OCI-LY1 (cell line): ENCODE results near the gene ABRAXAS1.

Source experiments
- CTCF ChIP-seq: fragments of 200-600 bp; sonication (generic), shearing (Covaris generic); IDR thresholded peaks from 2 replicates; pipeline ENCODE4 v1.5.1; 2017; ENCODE audit warnings: mild to moderate bottlenecking, antibody characterized with exemption, low read length, moderate library complexity, mixed read lengths
- EZH2 ChIP-seq: fragments of 200-600 bp; sonication (generic), shearing (Covaris generic); IDR thresholded peaks from 2 replicates; pipeline ENCODE4 v1.8.0; 2017; ENCODE audit warnings: borderline replicate concordance, mixed run types, mild to moderate bottlenecking, antibody characterized with exemption, low read length, moderate library complexity, mixed read lengths

- TF ChIP-seq CTCF (peak; percentile 92), EZH2 (no peak)
Observed at GRCh38 chr4:83490876-83491450, 6.1 kb upstream of the ABRAXAS1 start.
